Stimulated activated naive CD8-positive, alpha-beta T cell treated with anti-CD3 and anti-CD28 coated beads, Interleukin-15, amount 100 ng/mL, for 72 hours (primary cell): ENCODE results near the gene SORBS1.

Source experiments
- ATAC-seq: fragments of 150-1000 bp; cut with Tn5 transposase; 2 replicates; pipeline ENCODE4 v1.10.0; 2021; ENCODE audit warnings: mild to moderate bottlenecking, moderate library complexity
- DNase-seq, 2 donors: peaks; one replicate each; pipeline ENCODE4 v3.0.0; 2021 to 2022
- H3K27ac Mint-ChIP-seq, 2 donors: one replicate each; pipeline ENCODE4 v1.8.0; 2022; ENCODE audit warnings: mild to moderate bottlenecking in 2 of 2, mixed read lengths in 2 of 2, moderate library complexity in 2 of 2
- H3K27me3 Mint-ChIP-seq: one replicate; pipeline ENCODE4 v1.8.0; 2022; ENCODE audit warnings: mixed read lengths
- H3K4me1 Mint-ChIP-seq: one replicate; pipeline ENCODE4 v1.8.0; 2022; ENCODE audit warnings: mild to moderate bottlenecking, mixed read lengths
- H3K4me3 Mint-ChIP-seq, 2 donors: one replicate each; pipeline ENCODE4 v1.8.0; 2022; ENCODE audit warnings: mild to moderate bottlenecking in 2 of 2, mixed read lengths in 2 of 2, moderate library complexity in 1 of 2
- H3K9me3 Mint-ChIP-seq, 2 donors: one replicate each; pipeline ENCODE4 v1.8.0; 2022; ENCODE audit warnings: mixed read lengths in 2 of 2

SORBS1 gene

GRCh38 chr10:95517536-95518454 is 43.4 kb downstream of the SORBS1 start:
- H3K27ac Mint-ChIP-seq = no peak overlapping the region
- H3K4me3 Mint-ChIP-seq = no peak overlapping the region
- ATAC-seq (no peak), DNase-seq (no peak)
- no peaks in the 10 kb centered on the region for H3K4me1 Mint-ChIP-seq
- peaks cover under 1% of the 10 kb centered on the region for H3K27me3 Mint-ChIP-seq
- no peaks in the 10 kb centered on the region for H3K9me3 Mint-ChIP-seq

- no peak for DNase-seq
- Mint-ChIP-seq H3K27me3 (peaks cover 10% of the 10 kb centered on the region), H3K4me3 (no peak overlapping the region), H3K27ac (no peak overlapping the region), H3K9me3 (no peaks in the 10 kb centered on the region), H3K4me1 (no peaks in the 10 kb centered on the region)
- ATAC-seq = no peak
Observed at GRCh38 chr10:95516774-95517373, 44.3 kb downstream of the SORBS1 start.

GRCh38 chr10:95513941-95514392 is 47.2 kb downstream of the SORBS1 start:
- no peaks in the 10 kb centered on the region for H3K9me3 Mint-ChIP-seq
- DNase-seq = no peak
- no peaks in the 10 kb centered on the region for H3K4me1 Mint-ChIP-seq
- no peak overlapping the region for H3K27ac Mint-ChIP-seq
- H3K27me3 Mint-ChIP-seq = peaks cover 22% of the 10 kb centered on the region
- no peak overlapping the region for H3K4me3 Mint-ChIP-seq
- ATAC-seq = peak; percentile 71

GRCh38 chr10:95513008-95513589 is 48.1 kb downstream of the SORBS1 start:
- DNase-seq = no peak
- no peak for ATAC-seq
- Mint-ChIP-seq H3K27ac (no peak overlapping the region), H3K27me3 (peaks cover 23% of the 10 kb centered on the region), H3K9me3 (no peaks in the 10 kb centered on the region), H3K4me3 (no peak overlapping the region), H3K4me1 (no peaks in the 10 kb centered on the region)

GRCh38 chr10:95511314-95511713 is 49.9 kb downstream of the SORBS1 start:
- no peak for ATAC-seq
- no peak for DNase-seq
- H3K27ac Mint-ChIP-seq = no peak overlapping the region
- H3K4me3 Mint-ChIP-seq = no peak overlapping the region
- H3K4me1 Mint-ChIP-seq = no peaks in the 10 kb centered on the region
- peaks cover 23% of the 10 kb centered on the region for H3K27me3 Mint-ChIP-seq
- H3K9me3 Mint-ChIP-seq = no peaks in the 10 kb centered on the region

- Mint-ChIP-seq H3K27me3 (peaks cover 23% of the 10 kb centered on the region), H3K9me3 (no peaks in the 10 kb centered on the region), H3K27ac (no peak overlapping the region), H3K4me1 (no peaks in the 10 kb centered on the region), H3K4me3 (no peak overlapping the region)
- ATAC-seq (no peak), DNase-seq (no peak)
Observed at GRCh38 chr10:95509251-95509650, 51.9 kb downstream of the SORBS1 start.

- Mint-ChIP-seq H3K27ac (no peak overlapping the region), H3K4me1 (no peaks in the 10 kb centered on the region), H3K9me3 (no peaks in the 10 kb centered on the region), H3K4me3 (no peak overlapping the region), H3K27me3 (peaks cover 23% of the 10 kb centered on the region)
- ATAC-seq = no peak
- DNase-seq = no peak
Observed at GRCh38 chr10:95508730-95509129, 52.4 kb downstream of the SORBS1 start.

- Mint-ChIP-seq H3K9me3 (no peaks in the 10 kb centered on the region), H3K27ac (no peak overlapping the region), H3K27me3 (peaks cover 8% of the 10 kb centered on the region), H3K4me3 (no peak overlapping the region), H3K4me1 (no peaks in the 10 kb centered on the region)
- no peak for DNase-seq
- no peak for ATAC-seq
Observed at GRCh38 chr10:95506056-95506737, 55.0 kb downstream of the SORBS1 start.

GRCh38 chr10:95505641-95506040 is 55.5 kb downstream of the SORBS1 start:
- DNase-seq (no peak), ATAC-seq (no peak)
- no peaks in the 10 kb centered on the region for H3K4me1 Mint-ChIP-seq
- H3K27me3 Mint-ChIP-seq = peaks cover 8% of the 10 kb centered on the region
- no peak overlapping the region for H3K27ac Mint-ChIP-seq
- no peaks in the 10 kb centered on the region for H3K9me3 Mint-ChIP-seq
- H3K4me3 Mint-ChIP-seq = no peak overlapping the region

GRCh38 chr10:95505084-95505610 is 56.0 kb downstream of the SORBS1 start:
- Mint-ChIP-seq H3K4me3 (no peak overlapping the region), H3K4me1 (no peaks in the 10 kb centered on the region), H3K27me3 (peaks cover 8% of the 10 kb centered on the region), H3K27ac (no peak overlapping the region), H3K9me3 (no peaks in the 10 kb centered on the region)
- DNase-seq = no peak
- no peak for ATAC-seq

GRCh38 chr10:95504246-95504691 is 56.9 kb downstream of the SORBS1 start:
- H3K4me1 Mint-ChIP-seq = no peaks in the 10 kb centered on the region
- H3K4me3 Mint-ChIP-seq = no peak overlapping the region
- peaks cover 3% of the 10 kb centered on the region for H3K27me3 Mint-ChIP-seq
- DNase-seq = no peak
- no peak for ATAC-seq
- H3K9me3 Mint-ChIP-seq = no peaks in the 10 kb centered on the region
- H3K27ac Mint-ChIP-seq = no peak overlapping the region

GRCh38 chr10:95503526-95503925 is 57.6 kb downstream of the SORBS1 start:
- H3K4me1 Mint-ChIP-seq = no peaks in the 10 kb centered on the region
- H3K27ac Mint-ChIP-seq = peak overlapping the region in 1 of 2 donors; percentile 19
- no peak for ATAC-seq

GRCh38 chr10:95503001-95503400 is 58.2 kb downstream of the SORBS1 start:
- no peak overlapping the region for H3K4me3 Mint-ChIP-seq

More at GRCh38 chr10:95503526-95503925, 57.6 kb downstream of the SORBS1 start:
- no peaks in the 10 kb centered on the region for H3K9me3 Mint-ChIP-seq
- no peak overlapping the region for H3K4me3 Mint-ChIP-seq
- no peak for DNase-seq
- no peaks in the 10 kb centered on the region for H3K27me3 Mint-ChIP-seq

GRCh38 chr10:95502377-95502776 is 58.8 kb downstream of the SORBS1 start:
- Mint-ChIP-seq H3K9me3 (no peaks in the 10 kb centered on the region), H3K27ac (no peak overlapping the region), H3K4me1 (no peaks in the 10 kb centered on the region), H3K27me3 (no peaks in the 10 kb centered on the region), H3K4me3 (no peak overlapping the region)
- no peak for ATAC-seq
- DNase-seq = no peak

More at GRCh38 chr10:95503001-95503400, 58.2 kb downstream of the SORBS1 start:
- Mint-ChIP-seq H3K4me1 (no peaks in the 10 kb centered on the region), H3K27me3 (no peaks in the 10 kb centered on the region), H3K9me3 (no peaks in the 10 kb centered on the region), H3K27ac (peak overlapping the region in 1 of 2 donors; percentile 3)
- no peak for ATAC-seq
- no peak for DNase-seq
